GM23338 (cell line): ENCODE data around the gene LRRC4B.
A peak's percentile ranks its signal among the peaks of the same experiment; 100 is the strongest.

Experiments used
- CREB1 ChIP-seq: fragments of 250-450 bp; sonication (Bioruptor Pico); IDR thresholded peaks from 2 replicates; pipeline ENCODE4 v1.5.0; 2020; ENCODE audit warnings: low read depth, mild to moderate bottlenecking, moderate library complexity
- EZH2 ChIP-seq: fragments of 200-600 bp; sonication (generic); IDR thresholded peaks from one replicate; pipeline ENCODE4 v1.8.0; 2017; ENCODE audit warnings: antibody characterized with exemption, mild to moderate bottlenecking, low read depth; ENCODE audit not compliant: unreplicated experiment
- EZH2phosphoT487 ChIP-seq: fragments of 200-600 bp; sonication (generic); IDR thresholded peaks from one replicate; pipeline ENCODE4 v1.8.1; 2018; ENCODE audit warnings: antibody characterized with exemption; ENCODE audit not compliant: unreplicated experiment
- POLR2AphosphoS5 ChIP-seq: IDR thresholded peaks from 2 replicates; pipeline ENCODE4 v1.6.1; 2016; ENCODE audit warnings: antibody characterized with exemption, low read depth
- REST ChIP-seq: IDR thresholded peaks from one replicate; pipeline ENCODE4 v1.6.1; 2018; ENCODE audit warnings: antibody characterized with exemption; ENCODE audit not compliant: unreplicated experiment
- STAT1 ChIP-seq: IDR thresholded peaks from one replicate; pipeline ENCODE4 v1.6.1; 2016; ENCODE audit warnings: antibody characterized with exemption; ENCODE audit not compliant: unreplicated experiment
- TF ChIP-seq, protein P1 (sequence below), 2 experiments: fragments of 200-600 bp in 1 of 2; sonication (generic) in 1 of 2; conservative IDR thresholded peaks; 2 replicates each; pipeline versions ENCODE4 v1.5.1 to v1.6.1; 2016 to 2017; ENCODE audit warnings: antibody characterized with exemption in 2 of 2, low read depth in 2 of 2, mild to moderate bottlenecking in 2 of 2, moderate library complexity in 1 of 2

DNA sequence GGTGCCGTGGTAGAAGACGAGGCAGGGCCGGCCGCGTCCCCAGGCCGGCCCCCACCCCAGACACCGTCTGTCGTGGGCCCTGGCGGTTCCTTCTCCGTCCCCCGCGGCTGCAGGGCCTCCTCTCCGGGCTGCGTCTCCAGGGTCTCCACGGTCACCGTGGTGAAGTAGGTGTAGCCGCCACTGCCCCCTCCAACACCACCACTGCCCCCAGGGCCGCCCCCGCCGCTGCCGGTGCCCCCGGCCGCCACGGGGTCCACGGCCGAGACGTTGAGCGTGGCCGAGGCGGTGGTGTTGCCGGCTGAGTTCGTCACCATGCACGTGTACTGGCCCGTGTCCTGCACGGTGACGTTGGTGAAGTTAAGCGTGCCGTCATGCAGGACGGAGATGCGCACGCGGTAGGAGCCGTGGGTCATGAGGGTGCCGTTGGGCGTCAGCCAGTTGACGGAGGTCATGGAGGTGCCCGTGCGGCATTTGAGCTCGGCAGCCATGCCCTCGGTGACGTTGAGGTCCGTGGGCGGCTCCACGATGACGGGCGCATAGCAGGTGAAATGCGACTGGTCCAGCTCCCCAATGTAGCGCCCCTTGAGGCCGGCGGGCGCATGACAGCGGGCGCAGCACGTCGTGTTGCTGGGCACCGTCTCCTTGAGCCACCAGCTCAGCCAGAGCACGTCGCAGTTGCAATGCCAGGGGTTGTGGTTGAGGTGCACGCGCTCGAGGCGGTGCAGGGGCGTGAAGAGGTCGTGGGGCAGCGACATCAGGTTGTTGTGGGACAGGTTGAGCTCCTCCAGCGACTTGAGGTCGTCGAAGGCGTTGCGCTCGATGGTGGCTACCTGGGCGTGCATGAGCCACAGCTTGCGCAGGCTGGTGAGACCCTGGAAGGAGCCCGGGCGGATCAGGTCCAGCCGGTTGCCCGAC lies 49.9 kb downstream of the LRRC4B start:
- TF ChIP-seq, protein P1, sequence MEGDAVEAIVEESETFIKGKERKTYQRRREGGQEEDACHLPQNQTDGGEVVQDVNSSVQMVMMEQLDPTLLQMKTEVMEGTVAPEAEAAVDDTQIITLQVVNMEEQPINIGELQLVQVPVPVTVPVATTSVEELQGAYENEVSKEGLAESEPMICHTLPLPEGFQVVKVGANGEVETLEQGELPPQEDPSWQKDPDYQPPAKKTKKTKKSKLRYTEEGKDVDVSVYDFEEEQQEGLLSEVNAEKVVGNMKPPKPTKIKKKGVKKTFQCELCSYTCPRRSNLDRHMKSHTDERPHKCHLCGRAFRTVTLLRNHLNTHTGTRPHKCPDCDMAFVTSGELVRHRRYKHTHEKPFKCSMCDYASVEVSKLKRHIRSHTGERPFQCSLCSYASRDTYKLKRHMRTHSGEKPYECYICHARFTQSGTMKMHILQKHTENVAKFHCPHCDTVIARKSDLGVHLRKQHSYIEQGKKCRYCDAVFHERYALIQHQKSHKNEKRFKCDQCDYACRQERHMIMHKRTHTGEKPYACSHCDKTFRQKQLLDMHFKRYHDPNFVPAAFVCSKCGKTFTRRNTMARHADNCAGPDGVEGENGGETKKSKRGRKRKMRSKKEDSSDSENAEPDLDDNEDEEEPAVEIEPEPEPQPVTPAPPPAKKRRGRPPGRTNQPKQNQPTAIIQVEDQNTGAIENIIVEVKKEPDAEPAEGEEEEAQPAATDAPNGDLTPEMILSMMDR (conservative IDR thresholded peaks at IDR 0.05; ENCODE audit: low read depth in 2 of 2): peak; percentile 61 to 77
- TF ChIP-seq POLR2AphosphoS5 (no peak), EZH2 (no peak), CREB1 (no peak), EZH2phosphoT487 (no peak), REST (no peak), STAT1 (no peak)
